GM23338 (cell line): ENCODE results near the gene CDH12. TPM values are rescaled to one million over a fixed set of nuclear protein-coding genes. Genes with fewer than 3 reads are reported as not detected.

Source experiments
- ATAC-seq: fragments of 200-7000 bp; cut with Tn5 transposase; 3 replicates; pipeline ENCODE4 v1.9.1; 2020
- DNase-seq: peaks from one replicate; pipeline ENCODE4 v3.0.0-alpha.2; 2015; ENCODE audit warnings: low spot score
- H2AFZ ChIP-seq: fragments of 200-600 bp; sonication (generic); 2 replicates; pipeline ENCODE4 v1.8.0; 2016; ENCODE audit warnings: antibody characterized with exemption, mild to moderate bottlenecking, moderate library complexity
- H3F3A ChIP-seq: fragments of 200-600 bp; sonication (generic); replicated peaks from 2 replicates; pipeline ENCODE4 v1.8.0; 2017; ENCODE audit warnings: antibody characterized with exemption, mixed run types, low read depth
- H3K27ac ChIP-seq: fragments of 200-600 bp; sonication (generic); 2 replicates; pipeline ENCODE4 v1.6.1; 2016; ENCODE audit warnings: low read depth
- H3K27me3 ChIP-seq: fragments of 200-600 bp; sonication (generic); 2 replicates; pipeline ENCODE4 v1.8.0; 2016; ENCODE audit warnings: mild to moderate bottlenecking, mixed run types, moderate library complexity; ENCODE audit not compliant: insufficient read depth
- H3K36me3 ChIP-seq: fragments of 200-600 bp; sonication (generic); 2 replicates; pipeline ENCODE4 v1.8.0; 2016; ENCODE audit warnings: mild to moderate bottlenecking; ENCODE audit not compliant: insufficient read depth
- H3K4me1 ChIP-seq: fragments of 200-600 bp; sonication (generic); 2 replicates; pipeline ENCODE4 v1.8.0; 2016; ENCODE audit warnings: mild to moderate bottlenecking, moderate library complexity; ENCODE audit not compliant: insufficient read depth
- H3K4me2 ChIP-seq: fragments of 200-600 bp; sonication (generic); 2 replicates; pipeline ENCODE4 v1.7.1; 2017; ENCODE audit warnings: mixed run types
- H3K4me3 ChIP-seq: fragments of 200-600 bp; sonication (generic); 2 replicates; pipeline ENCODE4 v1.6.1; 2016; ENCODE audit warnings: mixed run types
- H3K79me2 ChIP-seq: fragments of 200-600 bp; sonication (generic); replicated peaks from 2 replicates; pipeline ENCODE4 v1.8.0; 2017; ENCODE audit warnings: mild to moderate bottlenecking; ENCODE audit not compliant: insufficient read depth
- H3K9me2 ChIP-seq: fragments of 200-600 bp; sonication (generic); 2 replicates; pipeline ENCODE4 v1.8.0; 2017; ENCODE audit not compliant: insufficient read depth
- H4K20me1 ChIP-seq: fragments of 200-600 bp; sonication (generic); replicated peaks from 2 replicates; pipeline ENCODE4 v1.8.0; 2017; ENCODE audit warnings: mild to moderate bottlenecking; ENCODE audit not compliant: insufficient read depth
- H3K27ac Mint-ChIP-seq: 2 replicates; pipeline ENCODE4 v1.8.0; 2020; ENCODE audit warnings: inconsistent platforms, mild to moderate bottlenecking, moderate library complexity, mixed read lengths
- H3K27me3 Mint-ChIP-seq: 3 replicates; pipeline ENCODE4 v1.8.0; 2022; ENCODE audit warnings: low read depth, mild to moderate bottlenecking, moderate library complexity, mixed read lengths, inconsistent platforms; ENCODE audit not compliant: insufficient read depth, poor library complexity
- H3K36me3 Mint-ChIP-seq: 3 replicates; pipeline ENCODE4 v1.8.0; 2021; ENCODE audit warnings: low read depth, mild to moderate bottlenecking, inconsistent platforms, moderate library complexity, mixed read lengths
- H3K4me1 Mint-ChIP-seq: 3 replicates; pipeline ENCODE4 v1.8.0; 2020; ENCODE audit warnings: mild to moderate bottlenecking, inconsistent platforms, mixed read lengths
- H3K4me3 Mint-ChIP-seq: 3 replicates; pipeline ENCODE4 v1.8.0; 2021; ENCODE audit warnings: moderate library complexity, mild to moderate bottlenecking, inconsistent platforms, mixed read lengths
- H3K9me3 Mint-ChIP-seq: 3 replicates; pipeline ENCODE4 v1.8.0; 2020; ENCODE audit warnings: moderate library complexity, mild to moderate bottlenecking, inconsistent platforms, mixed read lengths
- CREB1 ChIP-seq: fragments of 250-450 bp; sonication (Bioruptor Pico); IDR thresholded peaks from 2 replicates; pipeline ENCODE4 v1.5.0; 2020; ENCODE audit warnings: low read depth, mild to moderate bottlenecking, moderate library complexity
- CTCF ChIP-seq, 2 experiments: fragments of 200-600 bp in 1 of 2; sonication (generic) in 1 of 2; conservative IDR thresholded peaks; 2 replicates each; pipeline versions ENCODE4 v1.5.1 to v1.6.1; 2016 to 2017; ENCODE audit warnings: antibody characterized with exemption in 2 of 2, low read depth in 2 of 2, mild to moderate bottlenecking in 2 of 2, moderate library complexity in 1 of 2
- ETS1 ChIP-seq: IDR thresholded peaks from 2 replicates; pipeline ENCODE4 v1.6.1; 2016; ENCODE audit warnings: antibody characterized with exemption
- EZH2 ChIP-seq: fragments of 200-600 bp; sonication (generic); IDR thresholded peaks from one replicate; pipeline ENCODE4 v1.8.0; 2017; ENCODE audit warnings: antibody characterized with exemption, mild to moderate bottlenecking, low read depth; ENCODE audit not compliant: unreplicated experiment
- EZH2phosphoT487 ChIP-seq: fragments of 200-600 bp; sonication (generic); IDR thresholded peaks from one replicate; pipeline ENCODE4 v1.8.1; 2018; ENCODE audit warnings: antibody characterized with exemption; ENCODE audit not compliant: unreplicated experiment
- JUNB ChIP-seq: IDR thresholded peaks from one replicate; pipeline ENCODE4 v1.6.1; 2016; ENCODE audit warnings: antibody characterized with exemption; ENCODE audit not compliant: unreplicated experiment
- NANOG ChIP-seq: IDR thresholded peaks from 2 replicates; pipeline ENCODE4 v1.6.1; 2016; ENCODE audit warnings: antibody characterized with exemption, borderline replicate concordance
- POLR2AphosphoS5 ChIP-seq: IDR thresholded peaks from 2 replicates; pipeline ENCODE4 v1.6.1; 2016; ENCODE audit warnings: antibody characterized with exemption, low read depth
- STAT1 ChIP-seq: IDR thresholded peaks from one replicate; pipeline ENCODE4 v1.6.1; 2016; ENCODE audit warnings: antibody characterized with exemption; ENCODE audit not compliant: unreplicated experiment
- ZNF114 ChIP-seq: fragments of 250-450 bp; sonication (Bioruptor Pico); IDR thresholded peaks from 2 replicates; pipeline ENCODE4 v1.5.0; 2020; ENCODE audit warnings: mild to moderate bottlenecking, moderate library complexity
- ZNF331 ChIP-seq: fragments of 250-450 bp; sonication (Bioruptor Pico); IDR thresholded peaks from 2 replicates; pipeline ENCODE4 v1.5.0; 2020; ENCODE audit warnings: low read depth, mild to moderate bottlenecking, moderate library complexity
- ZNF462 ChIP-seq: fragments of 250-450 bp; sonication (Bioruptor Pico); IDR thresholded peaks from 2 replicates; pipeline ENCODE4 v1.5.0; 2020; ENCODE audit warnings: mild to moderate bottlenecking, moderate library complexity
- polyA plus RNA-seq: library from polyadenylated mRNA; unstranded; fragments of >200 nt; fragmentation: Nextera tagmentation; extraction: Ambion mirVana; gene quantifications from 2 replicates; pipeline ENCODE4 v1.2.1, GENCODE V29; 2016
- total RNA-seq: library from RNA; depleted of rRNA; stranded (reverse); fragments of >200 nt; shearing (Covaris generic); gene quantifications from 2 replicates; pipeline ENCODE4 v1.2.3, GENCODE V29; 2014
- TF ChIP-seq, protein P1 (sequence below): IDR thresholded peaks from one replicate; pipeline ENCODE4 v1.6.1; 2018; ENCODE audit warnings: antibody characterized with exemption; ENCODE audit not compliant: unreplicated experiment

Gene CDH12
- total and polyA plus RNA-seq, 2 experiments from 2014 or later = not detected

DNA sequence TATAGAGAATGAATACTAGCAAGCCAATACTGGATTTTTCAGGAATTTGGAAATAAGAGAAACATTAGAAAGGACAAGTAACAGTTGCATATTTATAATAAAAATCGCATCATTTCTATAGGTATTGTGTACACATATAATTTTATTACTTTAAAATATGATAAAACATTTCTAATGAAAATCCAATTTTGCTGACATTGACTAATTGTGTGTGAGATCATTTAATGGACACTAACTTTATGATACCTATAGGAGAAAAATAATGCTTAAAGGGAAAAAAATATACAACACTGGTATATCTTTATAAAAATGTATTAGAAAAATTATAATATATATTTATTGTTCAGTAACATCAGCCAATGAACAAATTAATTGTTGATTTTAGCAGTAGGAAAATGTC, 557.3 kb downstream of the CDH12 start:
- H3K36me3 ChIP-seq = 0 out of 2 replicates have a peak, but pooled peaks cover 3% of the 10 kb centered on the region
- Mint-ChIP-seq H3K36me3 (peaks cover 16% of the 10 kb centered on the region; the same call in 2 of the 3 replicates), H3K4me1 (no peaks in the 10 kb centered on the region), H3K4me3 (no peak overlapping the region), H3K27me3 (no peaks in the 10 kb centered on the region), H3K27ac (no peak overlapping the region), H3K9me3 (peaks cover 35% of the 10 kb centered on the region)
- H3K27ac ChIP-seq = no peak overlapping the region
- H3K4me3 ChIP-seq = no peak overlapping the region
- no peak for TF ChIP-seq ZNF114
- TF ChIP-seq EZH2phosphoT487 = no peak
- TF ChIP-seq NANOG = no peak
- TF ChIP-seq EZH2 = no peak
- no peak for TF ChIP-seq STAT1
- TF ChIP-seq ETS1 = no peak
- no peak for TF ChIP-seq ZNF331 (CRISPR knock-in tag)
- no peak for TF ChIP-seq POLR2AphosphoS5
- TF ChIP-seq, protein P1, sequence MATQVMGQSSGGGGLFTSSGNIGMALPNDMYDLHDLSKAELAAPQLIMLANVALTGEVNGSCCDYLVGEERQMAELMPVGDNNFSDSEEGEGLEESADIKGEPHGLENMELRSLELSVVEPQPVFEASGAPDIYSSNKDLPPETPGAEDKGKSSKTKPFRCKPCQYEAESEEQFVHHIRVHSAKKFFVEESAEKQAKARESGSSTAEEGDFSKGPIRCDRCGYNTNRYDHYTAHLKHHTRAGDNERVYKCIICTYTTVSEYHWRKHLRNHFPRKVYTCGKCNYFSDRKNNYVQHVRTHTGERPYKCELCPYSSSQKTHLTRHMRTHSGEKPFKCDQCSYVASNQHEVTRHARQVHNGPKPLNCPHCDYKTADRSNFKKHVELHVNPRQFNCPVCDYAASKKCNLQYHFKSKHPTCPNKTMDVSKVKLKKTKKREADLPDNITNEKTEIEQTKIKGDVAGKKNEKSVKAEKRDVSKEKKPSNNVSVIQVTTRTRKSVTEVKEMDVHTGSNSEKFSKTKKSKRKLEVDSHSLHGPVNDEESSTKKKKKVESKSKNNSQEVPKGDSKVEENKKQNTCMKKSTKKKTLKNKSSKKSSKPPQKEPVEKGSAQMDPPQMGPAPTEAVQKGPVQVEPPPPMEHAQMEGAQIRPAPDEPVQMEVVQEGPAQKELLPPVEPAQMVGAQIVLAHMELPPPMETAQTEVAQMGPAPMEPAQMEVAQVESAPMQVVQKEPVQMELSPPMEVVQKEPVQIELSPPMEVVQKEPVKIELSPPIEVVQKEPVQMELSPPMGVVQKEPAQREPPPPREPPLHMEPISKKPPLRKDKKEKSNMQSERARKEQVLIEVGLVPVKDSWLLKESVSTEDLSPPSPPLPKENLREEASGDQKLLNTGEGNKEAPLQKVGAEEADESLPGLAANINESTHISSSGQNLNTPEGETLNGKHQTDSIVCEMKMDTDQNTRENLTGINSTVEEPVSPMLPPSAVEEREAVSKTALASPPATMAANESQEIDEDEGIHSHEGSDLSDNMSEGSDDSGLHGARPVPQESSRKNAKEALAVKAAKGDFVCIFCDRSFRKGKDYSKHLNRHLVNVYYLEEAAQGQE = no peak
- no peak for TF ChIP-seq ZNF462
- TF ChIP-seq JUNB = no peak
- TF ChIP-seq CTCF (conservative IDR thresholded peaks at IDR 0.05; ENCODE audit: low read depth in 2 of 2) = no peak
- TF ChIP-seq CREB1 (CRISPR knock-in tag) = no peak
- DNase-seq = no peak
- no peak overlapping the region for H3K4me2 ChIP-seq
- no peaks in the 10 kb centered on the region for H3F3A ChIP-seq
- H3K4me1 ChIP-seq = no peaks in the 10 kb centered on the region
- H3K9me2 ChIP-seq = no peaks in the 10 kb centered on the region
- no peaks in the 10 kb centered on the region for H3K79me2 ChIP-seq
- H3K27me3 ChIP-seq = no peaks in the 10 kb centered on the region
- H2AFZ ChIP-seq = no peak overlapping the region
- ATAC-seq = no peak
- H4K20me1 ChIP-seq = no peaks in the 10 kb centered on the region
